GDM1 (cell line): ENCODE measurements around the gene KLHL18.
"Not testable (repeated sequence)": the region's sequence is repeated elsewhere in the genome, so short reads cannot be mapped to it uniquely, and the experiment has no call there.

ENCODE experiments used
- DNase-seq: peaks from one replicate; lab custom pipeline; 2025; lab: John Stamatoyannopoulos, UW

The KLHL18 gene

GRCh38 chr3:47274652-47275051 is 8.1 kb upstream of the KLHL18 start:
- DNase-seq: no peak

DNA sequence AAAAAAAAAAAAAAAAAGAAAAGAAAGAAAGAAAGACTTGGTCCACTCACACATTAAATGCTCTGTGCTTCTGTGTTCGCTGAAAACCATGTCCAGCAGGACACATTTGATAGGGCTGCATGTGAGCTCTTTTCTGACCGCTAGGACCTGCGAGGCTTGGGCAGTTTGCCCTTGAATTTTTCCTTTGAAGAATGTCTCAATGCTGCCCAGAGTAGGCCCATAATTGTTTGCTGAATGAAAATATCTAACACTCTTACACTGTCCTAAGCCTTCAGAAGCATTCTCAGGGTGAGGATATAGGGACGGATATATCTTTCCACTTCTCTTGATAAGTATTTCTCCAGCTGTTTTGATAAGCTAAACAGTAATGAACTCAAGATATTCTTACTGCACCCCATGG is 6.2 kb upstream of the KLHL18 start:
- no peak for DNase-seq

DNA sequence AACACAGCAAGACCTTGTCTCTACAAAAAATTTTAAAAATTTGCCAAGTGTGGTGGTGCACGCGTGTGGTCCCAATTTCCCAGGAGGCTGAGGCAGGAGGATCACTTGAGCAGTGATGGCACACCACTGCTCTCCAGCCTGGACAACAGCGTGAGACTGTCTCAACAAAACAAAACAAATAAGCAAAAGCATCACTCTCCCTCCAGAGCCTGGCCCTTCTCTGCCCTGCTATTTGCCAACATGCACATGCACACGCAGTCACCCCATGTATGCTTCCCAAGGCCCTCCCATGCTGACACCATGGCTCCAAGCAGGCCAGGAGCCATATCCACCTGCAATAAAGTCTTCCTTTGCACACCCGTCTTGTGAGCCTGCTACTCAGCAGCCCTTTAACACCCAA is 2.2 kb upstream of the KLHL18 start:
- no peak for DNase-seq

GRCh38 chr3:47283193-47283537 is 421 bp downstream of the KLHL18 start:
- DNase-seq: no peak

DNA sequence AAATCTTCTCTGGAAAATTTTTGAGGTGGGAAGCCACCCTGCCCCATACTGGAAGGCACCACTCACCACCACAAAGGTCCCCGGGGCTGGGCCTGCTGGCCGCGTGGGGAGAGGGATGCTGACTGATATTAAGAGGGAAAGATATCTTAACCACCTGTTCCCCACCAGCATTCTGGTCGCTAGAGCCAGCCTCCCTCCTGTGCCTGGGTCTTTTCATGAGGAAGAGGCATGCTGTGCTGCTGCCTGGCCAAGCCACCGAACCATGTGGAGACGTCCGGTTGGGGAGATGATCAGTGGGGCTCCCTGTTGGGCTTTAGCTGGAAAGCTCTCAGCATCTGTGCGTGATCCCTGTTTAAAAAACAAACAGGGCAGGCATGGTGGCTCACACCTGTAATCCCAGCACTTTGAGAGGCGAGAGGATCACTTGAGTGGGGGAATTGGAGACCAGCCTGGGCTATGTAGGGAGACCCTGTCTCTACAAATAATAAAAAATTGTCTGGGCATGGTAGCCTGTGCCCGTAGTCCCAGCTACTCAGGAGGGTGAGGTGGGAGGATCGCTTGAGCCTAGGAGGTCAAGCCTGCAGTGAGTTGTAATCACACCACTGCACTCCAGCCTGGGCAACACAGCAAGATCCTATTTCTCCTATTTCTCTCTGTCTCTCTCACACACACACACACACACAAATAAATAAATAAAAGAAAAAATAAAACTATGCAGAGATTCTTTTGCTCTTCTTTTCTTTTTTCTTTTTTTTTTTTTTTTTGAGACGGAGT is 1.0 kb downstream of the KLHL18 start:
- DNase-seq: no peak

DNA sequence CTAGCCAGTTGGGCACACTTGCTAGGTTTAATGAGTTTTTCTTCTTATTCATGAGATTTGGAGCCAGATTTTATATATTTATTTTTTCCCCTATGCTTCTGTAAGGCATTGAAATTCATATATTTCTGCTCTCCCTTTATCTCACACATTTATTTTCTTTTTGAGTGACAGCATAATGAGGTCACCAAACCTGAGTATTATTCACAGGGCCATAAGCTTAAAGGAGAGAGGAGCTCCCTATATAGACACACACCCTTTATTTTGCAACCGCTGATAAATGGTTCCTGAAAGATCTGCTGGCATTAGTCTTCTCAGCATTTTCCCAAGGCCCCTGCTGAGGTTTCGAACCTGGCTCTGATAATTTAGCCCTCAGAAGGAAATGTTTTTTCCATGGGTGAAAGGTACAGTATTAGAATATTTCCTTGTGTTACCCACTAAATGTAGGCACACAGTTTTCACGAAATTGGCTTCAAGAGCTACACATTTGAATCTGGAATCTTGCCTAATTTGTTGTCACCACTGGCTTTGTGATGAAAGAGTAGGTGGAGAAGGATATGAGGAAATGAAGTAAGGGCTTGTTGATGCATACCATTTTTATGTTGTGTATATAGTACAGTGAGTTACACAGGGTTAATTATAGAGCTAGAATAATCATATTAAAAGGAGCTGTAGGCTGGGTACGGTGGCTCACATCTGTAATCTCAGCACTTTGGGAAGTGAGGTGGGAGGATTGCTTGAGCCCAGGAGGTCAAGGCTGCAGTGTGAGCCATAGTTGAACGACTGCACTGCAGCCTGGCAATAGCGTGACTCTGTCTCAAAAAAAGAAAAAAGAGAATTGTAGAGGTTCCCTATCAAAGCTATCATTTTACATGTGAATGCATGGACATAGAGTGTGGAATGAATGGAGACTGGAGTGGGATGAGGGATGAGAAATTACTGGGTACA is 6.5 kb downstream of the KLHL18 start:
- DNase-seq: no peak

GRCh38 chr3:47291158-47291753 is 8.5 kb downstream of the KLHL18 start:
- DNase-seq: no peak

DNA sequence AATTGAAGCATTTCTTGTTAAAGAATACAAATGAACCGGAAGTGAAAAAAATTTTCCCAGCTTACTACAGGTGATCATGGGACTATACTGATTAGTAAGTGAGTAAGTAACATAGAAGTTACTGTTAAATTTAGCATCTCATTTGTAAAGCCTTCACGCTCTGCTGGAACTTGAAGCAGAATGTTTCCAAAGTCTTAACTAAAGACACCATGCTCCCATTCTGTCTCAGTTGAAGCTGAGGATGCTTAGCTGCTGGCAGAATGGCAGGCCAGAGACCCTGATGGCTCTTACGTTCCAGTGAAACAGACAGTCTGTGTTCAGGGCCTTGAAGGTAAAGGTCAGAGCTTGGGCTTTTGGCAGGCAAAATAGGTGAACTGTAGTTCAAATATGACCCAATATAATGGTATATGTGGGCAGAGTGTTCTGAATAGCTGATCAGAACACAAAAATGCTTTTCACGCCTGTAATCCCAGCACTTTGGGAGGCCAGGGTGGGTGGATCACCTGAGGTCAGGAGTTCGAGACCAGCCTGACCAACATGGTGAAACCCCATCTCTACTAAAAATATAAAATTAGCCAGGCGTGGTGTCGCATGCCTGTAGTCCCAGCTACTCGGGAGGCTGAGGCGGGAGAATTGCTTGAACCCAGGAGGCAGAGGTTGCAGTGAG is 9.1 kb downstream of the KLHL18 start:
- DNase-seq: not testable (repeated sequence)

- no peak for DNase-seq
Observed at GRCh38 chr3:47293822-47294221, 11.1 kb downstream of the KLHL18 start.

DNA sequence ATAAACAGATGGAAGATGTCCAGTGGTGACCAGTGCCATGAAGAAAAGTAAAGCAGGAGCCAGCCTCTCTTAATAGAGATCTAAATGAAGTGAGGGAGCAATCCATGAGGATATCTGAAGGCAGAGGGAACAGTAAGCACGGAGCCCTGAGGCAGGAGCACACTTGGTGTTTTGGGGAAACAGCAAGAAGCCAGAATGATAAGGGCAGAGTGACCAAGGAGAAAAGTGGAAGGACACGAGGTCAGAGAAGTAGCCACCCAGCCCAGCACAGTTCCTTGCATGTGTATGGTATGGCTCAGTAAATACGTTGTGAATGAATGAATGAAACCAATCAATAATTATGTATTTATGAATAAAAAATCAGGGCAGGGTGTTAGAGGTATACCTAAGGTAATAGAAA is 11.6 kb downstream of the KLHL18 start:
- DNase-seq: no peak

- DNase-seq: no peak
Observed at GRCh38 chr3:47295322-47295721, 12.6 kb downstream of the KLHL18 start.

DNA sequence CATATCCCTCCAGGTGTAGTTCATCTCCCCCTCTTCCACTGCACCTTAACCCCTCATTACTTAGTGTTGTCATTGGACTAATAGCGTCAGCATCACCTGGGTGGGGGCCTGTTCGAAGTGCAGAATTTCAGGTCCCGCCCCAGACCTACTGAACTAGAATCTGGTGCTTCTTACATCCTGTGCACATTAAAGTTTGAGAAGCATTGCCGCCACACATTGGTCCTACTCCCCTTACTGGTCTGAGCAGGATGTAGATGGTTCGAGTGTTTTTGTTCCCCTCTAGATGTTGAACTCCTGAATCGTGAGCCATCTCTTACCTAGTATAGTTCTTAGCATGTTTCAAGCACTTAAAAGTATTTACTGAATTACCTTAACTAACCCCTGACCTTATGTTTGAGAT is 13.2 kb downstream of the KLHL18 start:
- DNase-seq: no peak

- DNase-seq: no peak
Observed at GRCh38 chr3:47296562-47297302, 14.0 kb downstream of the KLHL18 start.

DNA sequence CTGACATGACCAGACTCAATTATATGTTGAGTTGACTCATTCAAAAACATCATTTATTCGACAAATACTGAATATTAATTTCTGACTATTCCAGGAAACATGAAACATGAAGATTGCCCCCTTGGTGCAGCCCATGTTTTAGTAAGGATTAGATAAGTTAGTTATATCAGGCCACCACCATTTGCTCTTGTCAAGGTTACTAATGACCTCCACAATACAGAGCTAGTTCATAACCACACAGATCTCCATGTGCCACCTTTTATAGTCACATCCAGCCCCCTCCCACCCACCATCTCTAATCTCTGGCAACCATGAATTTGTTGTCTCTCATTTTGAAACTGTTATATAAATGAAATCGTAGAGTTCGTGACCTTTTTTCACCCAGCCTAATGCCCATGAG is 15.7 kb downstream of the KLHL18 start:
- no peak for DNase-seq

GRCh38 chr3:47299381-47300318 is 16.9 kb downstream of the KLHL18 start:
- no peak for DNase-seq

DNA sequence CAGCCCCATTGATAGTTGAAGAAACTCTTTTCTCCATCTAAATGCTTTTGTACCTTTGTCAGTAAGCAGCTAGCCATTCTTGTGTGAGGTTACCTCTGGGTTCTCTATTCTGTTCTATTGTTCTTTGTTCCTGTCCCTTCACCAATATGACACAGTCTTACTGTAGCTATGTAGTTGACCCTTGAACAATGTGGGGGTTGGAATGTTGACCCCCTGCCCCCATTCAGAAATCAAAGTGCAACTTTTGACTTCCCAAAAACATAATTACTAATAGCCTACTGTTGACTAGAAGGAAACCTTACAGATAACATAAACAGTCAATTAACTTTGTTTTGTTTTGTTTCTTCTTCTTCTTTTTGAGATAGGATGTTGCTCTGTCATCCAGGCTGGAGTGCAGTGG is 18.7 kb downstream of the KLHL18 start:
- DNase-seq: no peak

- no peak for DNase-seq
Observed at GRCh38 chr3:47306022-47306421, 23.3 kb downstream of the KLHL18 start.

DNA sequence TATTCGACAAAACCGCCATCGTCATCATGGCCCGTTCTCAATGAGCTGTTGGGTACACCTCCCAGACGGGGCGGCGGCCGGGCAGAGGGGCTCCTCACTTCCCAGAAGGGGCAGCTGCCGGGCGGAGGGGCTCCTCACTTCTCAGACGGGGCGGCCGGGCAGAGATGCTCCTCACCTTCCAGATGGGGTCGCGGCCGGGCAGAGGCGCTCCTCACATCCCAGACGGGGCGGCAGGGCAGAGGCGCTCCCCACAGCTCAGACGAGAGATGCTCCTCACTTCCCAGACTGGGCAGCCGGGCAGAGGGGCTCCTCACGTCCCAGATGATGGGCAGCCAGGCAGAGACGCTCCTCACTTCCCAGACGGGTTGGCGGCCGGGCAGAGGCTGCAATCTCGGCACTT is 26.5 kb downstream of the KLHL18 start:
- not testable (repeated sequence) for DNase-seq

GRCh38 chr3:47310391-47310790 is 27.6 kb downstream of the KLHL18 start:
- DNase-seq: no peak

DNA sequence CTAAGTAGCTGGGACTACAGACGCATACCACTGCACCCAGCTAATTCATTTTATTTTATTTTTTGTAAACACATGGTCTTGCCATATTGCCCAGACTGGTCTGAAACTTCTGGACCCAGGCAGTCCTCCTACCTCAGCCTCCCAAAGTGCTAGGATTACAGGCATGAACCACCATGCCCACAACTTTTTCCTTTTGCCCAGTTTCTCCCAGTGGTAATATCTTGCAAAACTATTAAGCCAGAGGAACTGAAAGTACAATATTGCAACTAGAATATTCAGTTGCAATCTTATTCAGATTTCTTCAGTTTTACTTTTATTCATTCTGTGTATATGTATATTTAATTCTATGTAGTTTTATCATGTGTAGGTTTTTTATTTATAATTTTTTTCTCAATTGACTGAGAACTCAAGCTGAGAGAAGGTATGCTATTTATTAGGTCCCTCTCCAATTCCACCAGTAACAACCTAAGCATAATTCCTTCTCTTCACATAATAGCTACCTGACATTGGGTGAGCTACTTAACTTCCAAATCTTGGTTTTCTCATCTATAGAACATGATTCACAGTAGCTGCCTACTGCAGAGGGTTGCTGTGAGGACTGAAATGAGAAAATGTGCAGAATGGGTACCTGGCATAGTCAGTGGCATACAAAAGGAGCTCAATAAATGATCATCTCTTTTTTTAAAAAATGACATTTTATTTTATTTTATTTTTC is 30.8 kb downstream of the KLHL18 start:
- no peak for DNase-seq
